NB4 (cell line): ENCODE measurements around the gene MSANTD1.

ENCODE experiments used
- MAX ChIP-seq: IDR thresholded peaks from 2 replicates; pipeline ENCODE4 v1.6.1; 2011; ENCODE audit warnings: low read depth, low read length
- TF ChIP-seq, protein P1 (sequence below): IDR thresholded peaks from one replicate; pipeline ENCODE4 v1.5.1; 2012; ENCODE audit warnings: low read depth, low read length

GRCh38 chr4:3213106-3213425 lies 35.9 kb upstream of the MSANTD1 start:
- TF ChIP-seq, protein P1, sequence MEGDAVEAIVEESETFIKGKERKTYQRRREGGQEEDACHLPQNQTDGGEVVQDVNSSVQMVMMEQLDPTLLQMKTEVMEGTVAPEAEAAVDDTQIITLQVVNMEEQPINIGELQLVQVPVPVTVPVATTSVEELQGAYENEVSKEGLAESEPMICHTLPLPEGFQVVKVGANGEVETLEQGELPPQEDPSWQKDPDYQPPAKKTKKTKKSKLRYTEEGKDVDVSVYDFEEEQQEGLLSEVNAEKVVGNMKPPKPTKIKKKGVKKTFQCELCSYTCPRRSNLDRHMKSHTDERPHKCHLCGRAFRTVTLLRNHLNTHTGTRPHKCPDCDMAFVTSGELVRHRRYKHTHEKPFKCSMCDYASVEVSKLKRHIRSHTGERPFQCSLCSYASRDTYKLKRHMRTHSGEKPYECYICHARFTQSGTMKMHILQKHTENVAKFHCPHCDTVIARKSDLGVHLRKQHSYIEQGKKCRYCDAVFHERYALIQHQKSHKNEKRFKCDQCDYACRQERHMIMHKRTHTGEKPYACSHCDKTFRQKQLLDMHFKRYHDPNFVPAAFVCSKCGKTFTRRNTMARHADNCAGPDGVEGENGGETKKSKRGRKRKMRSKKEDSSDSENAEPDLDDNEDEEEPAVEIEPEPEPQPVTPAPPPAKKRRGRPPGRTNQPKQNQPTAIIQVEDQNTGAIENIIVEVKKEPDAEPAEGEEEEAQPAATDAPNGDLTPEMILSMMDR, result no peak
- no peak for TF ChIP-seq MAX
